Natural killer cell (primary cell): ENCODE measurements around the gene CTSF. TPM values are rescaled to one million over a fixed set of nuclear protein-coding genes. Genes with fewer than 3 reads are reported as not detected.
"Not testable (repeated sequence)": the region's sequence is repeated elsewhere in the genome, so short reads cannot be mapped to it uniquely, and the experiment has no call there.

Experiments used
- ATAC-seq, 3 donors: fragments of 150-1000 bp in 2 of 3; fragments of 200-7000 bp in 1 of 3; cut with Tn5 transposase; 1 replicate in 1 of 3; 2 replicates in 2 of 3; pipeline ENCODE4 v1.10.0; 2021; ENCODE audit warnings: mild to moderate bottlenecking in 2 of 3, moderate library complexity in 2 of 3
- DNase-seq, 2 donors: peaks; one replicate each; pipeline versions ENCODE4 v3.0.0 to v3.0.0-alpha.2; 2013 to 2021; ENCODE audit warnings: mixed read lengths in 1 of 2
- H3K27ac ChIP-seq: one replicate; pipeline ENCODE4 v1.5.1; 2013; ENCODE audit warnings: mild to moderate bottlenecking, low read length
- H3K27me3 ChIP-seq: one replicate; pipeline ENCODE4 v1.6.1; 2013; ENCODE audit warnings: low read length; ENCODE audit not compliant: control insufficient read depth, insufficient read depth
- H3K36me3 ChIP-seq: one replicate; pipeline ENCODE4 v1.6.1; 2013; ENCODE audit warnings: low read length; ENCODE audit not compliant: control insufficient read depth, insufficient read depth
- H3K4me1 ChIP-seq: one replicate; pipeline ENCODE4 v1.6.1; 2013; ENCODE audit warnings: low read length; ENCODE audit not compliant: control insufficient read depth, insufficient read depth
- H3K4me3 ChIP-seq: one replicate; pipeline ENCODE4 v1.5.1; 2013; ENCODE audit warnings: low read length
- H3K9me3 ChIP-seq: one replicate; pipeline ENCODE4 v1.6.1; 2013; ENCODE audit warnings: low read length; ENCODE audit not compliant: control insufficient read depth, insufficient read depth
- H3K27ac Mint-ChIP-seq, 2 donors: one replicate each; pipeline ENCODE4 v1.8.0; 2022; ENCODE audit warnings: mild to moderate bottlenecking in 2 of 2, mixed read lengths in 2 of 2, moderate library complexity in 1 of 2
- H3K27me3 Mint-ChIP-seq, 2 donors: one replicate each; pipeline ENCODE4 v1.8.0; 2022; ENCODE audit warnings: low read depth in 2 of 2, mixed read lengths in 2 of 2
- H3K36me3 Mint-ChIP-seq: one replicate; pipeline ENCODE4 v1.8.0; 2022; ENCODE audit warnings: mixed read lengths
- H3K4me1 Mint-ChIP-seq, 2 donors: one replicate each; pipeline ENCODE4 v1.8.0; 2022; ENCODE audit warnings: mixed read lengths in 2 of 2
- H3K4me3 Mint-ChIP-seq: one replicate; pipeline ENCODE4 v1.8.0; 2022; ENCODE audit warnings: mild to moderate bottlenecking, moderate library complexity, mixed read lengths
- H3K9me3 Mint-ChIP-seq, 2 donors: one replicate each; pipeline ENCODE4 v1.8.0; 2022; ENCODE audit warnings: mixed read lengths in 2 of 2
- WGBS: methylation state at CpG from one replicate; pipeline ENCODE4 v1.1.7; 2013; ENCODE audit warnings: missing lambda C conversion rate; ENCODE audit not compliant: insufficient coverage; 5-methylcytosine and 5-hydroxymethylcytosine counted together
- intact Hi-C: fragments of 100-400 bp; cut with micrococcal nuclease; formaldehyde crosslinking; loops from one replicate; pipeline ENCODE4 v1.14.2; 2022
- total RNA-seq, 4 donors: library from RNA; stranded (reverse); fragments of 120-200 nt in 1 of 4; gene quantifications; one replicate each; pipeline versions ENCODE4 v1.2.3 to v1.2.4, GENCODE V29; 2013 to 2022
- TF ChIP-seq, protein P1 (sequence below): fragments of 200-600 bp; IDR thresholded peaks from one replicate; pipeline ENCODE4 v1.8.0; 2022; ENCODE audit warnings: antibody characterized with exemption

The CTSF gene
- total RNA-seq, 3 donors from 2014 or later (not counting 1 experiment from before 2014, with no cell fraction given) = 17.1 to 27.0 (median 24.8) TPM

DNA sequence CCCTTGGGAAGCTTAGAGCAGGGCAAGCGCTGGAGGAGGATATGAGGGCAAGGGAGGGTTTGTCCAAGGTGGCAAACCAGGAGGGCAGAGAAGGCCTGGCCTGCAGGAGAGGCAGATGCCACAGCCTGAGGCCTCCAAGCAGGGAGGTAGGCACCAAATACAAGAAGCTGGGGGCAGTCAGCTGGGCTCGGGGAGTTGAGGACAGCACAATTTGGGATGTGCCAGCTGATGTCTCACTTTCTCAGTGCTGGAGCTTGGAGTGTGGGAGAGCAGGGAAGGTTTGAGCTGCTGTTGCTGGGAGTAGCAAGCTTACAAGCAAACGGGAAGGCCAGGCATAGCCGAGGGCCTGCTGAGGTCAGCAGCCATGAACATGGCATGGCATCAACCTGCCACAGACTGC is 26.5 kb downstream of the CTSF start:
- WGBS = 96% methylated on average over 4 of the region's 4 CpGs
- TF ChIP-seq, protein P1, sequence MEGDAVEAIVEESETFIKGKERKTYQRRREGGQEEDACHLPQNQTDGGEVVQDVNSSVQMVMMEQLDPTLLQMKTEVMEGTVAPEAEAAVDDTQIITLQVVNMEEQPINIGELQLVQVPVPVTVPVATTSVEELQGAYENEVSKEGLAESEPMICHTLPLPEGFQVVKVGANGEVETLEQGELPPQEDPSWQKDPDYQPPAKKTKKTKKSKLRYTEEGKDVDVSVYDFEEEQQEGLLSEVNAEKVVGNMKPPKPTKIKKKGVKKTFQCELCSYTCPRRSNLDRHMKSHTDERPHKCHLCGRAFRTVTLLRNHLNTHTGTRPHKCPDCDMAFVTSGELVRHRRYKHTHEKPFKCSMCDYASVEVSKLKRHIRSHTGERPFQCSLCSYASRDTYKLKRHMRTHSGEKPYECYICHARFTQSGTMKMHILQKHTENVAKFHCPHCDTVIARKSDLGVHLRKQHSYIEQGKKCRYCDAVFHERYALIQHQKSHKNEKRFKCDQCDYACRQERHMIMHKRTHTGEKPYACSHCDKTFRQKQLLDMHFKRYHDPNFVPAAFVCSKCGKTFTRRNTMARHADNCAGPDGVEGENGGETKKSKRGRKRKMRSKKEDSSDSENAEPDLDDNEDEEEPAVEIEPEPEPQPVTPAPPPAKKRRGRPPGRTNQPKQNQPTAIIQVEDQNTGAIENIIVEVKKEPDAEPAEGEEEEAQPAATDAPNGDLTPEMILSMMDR = no peak
- peaks cover 38% of the 10 kb centered on the region for H3K4me1 ChIP-seq
- intact Hi-C loops = loop anchor here (10.0 kb wide), 1 partner anchor 293 kb away; no protein-coding TSS in a partner anchor
- Mint-ChIP-seq H3K9me3 (no peaks in the 10 kb centered on the region), H3K27me3 (no peaks in the 10 kb centered on the region), H3K4me1 (peaks cover 41 to 55% of the 10 kb centered on the region in 2 donors), H3K27ac (peak overlapping the region; percentile 91 to 95), H3K36me3 (no peaks in the 10 kb centered on the region), H3K4me3 (peak overlapping the region; percentile 43)
- H3K27me3 ChIP-seq = no peaks in the 10 kb centered on the region
- H3K36me3 ChIP-seq = peaks cover 44% of the 10 kb centered on the region
- H3K27ac ChIP-seq = no peak overlapping the region
- H3K9me3 ChIP-seq = no peaks in the 10 kb centered on the region
- no peak for ATAC-seq
- no peak for DNase-seq
- H3K4me3 ChIP-seq = no peak overlapping the region

GRCh38 chr11:66540598-66540997 is 27.8 kb downstream of the CTSF start:
- ATAC-seq, H3K27me3 ChIP-seq: not testable (repeated sequence)
- peaks cover 46% of the 10 kb centered on the region for H3K36me3 ChIP-seq

GRCh38 chr11:66539870-66540213 is 28.6 kb downstream of the CTSF start:
- no peaks in the 10 kb centered on the region for H3K27me3 ChIP-seq
- peaks cover 26% of the 10 kb centered on the region for H3K4me1 ChIP-seq
- Mint-ChIP-seq H3K4me3 (no peak overlapping the region), H3K9me3 (no peaks in the 10 kb centered on the region), H3K27ac (no peak overlapping the region), H3K27me3 (no peaks in the 10 kb centered on the region), H3K4me1 (peaks cover 38 to 40% of the 10 kb centered on the region in 2 donors), H3K36me3 (peaks cover 9% of the 10 kb centered on the region)
- H3K27ac ChIP-seq = no peak overlapping the region
- H3K36me3 ChIP-seq = peaks cover 46% of the 10 kb centered on the region
- WGBS = 97% methylated on average over 10 of the region's 10 CpGs
- TF ChIP-seq, protein P1 = no peak
- DNase-seq = no peak
- intact Hi-C loops = loop anchor here (10.0 kb wide), 1 partner anchor 295 kb away; no protein-coding TSS in a partner anchor
- H3K9me3 ChIP-seq = no peaks in the 10 kb centered on the region
- ATAC-seq = no peak
- no peak overlapping the region for H3K4me3 ChIP-seq

More at GRCh38 chr11:66540598-66540997, 27.8 kb downstream of the CTSF start:
- not testable (repeated sequence) for H3K9me3 Mint-ChIP-seq, H3K4me3 Mint-ChIP-seq, H3K4me3 ChIP-seq, H3K27ac ChIP-seq, H3K9me3 ChIP-seq, DNase-seq, H3K27me3 Mint-ChIP-seq, H3K36me3 Mint-ChIP-seq
- intact Hi-C loops = loop anchor here (10.0 kb wide), 1 partner anchor 294 kb away; no protein-coding TSS in a partner anchor
- Mint-ChIP-seq H3K27ac (peak overlapping the region; percentile 91 to 95), H3K4me1 (peaks cover 42 to 47% of the 10 kb centered on the region in 2 donors)
- WGBS = 93% methylated on average over 8 of the region's 8 CpGs
- H3K4me1 ChIP-seq = peaks cover 31% of the 10 kb centered on the region

GRCh38 chr11:66539170-66539869 is 29.1 kb downstream of the CTSF start:
- Mint-ChIP-seq H3K27ac (no peak overlapping the region), H3K4me3 (no peak overlapping the region), H3K4me1 (peaks cover 36 to 37% of the 10 kb centered on the region in 2 donors), H3K27me3 (no peaks in the 10 kb centered on the region), H3K9me3 (no peaks in the 10 kb centered on the region), H3K36me3 (peaks cover 9% of the 10 kb centered on the region)
- Histone ChIP-seq H3K4me3 (no peak overlapping the region), H3K9me3 (no peaks in the 10 kb centered on the region), H3K27ac (no peak overlapping the region), H3K27me3 (no peaks in the 10 kb centered on the region), H3K4me1 (peaks cover 21% of the 10 kb centered on the region), H3K36me3 (peaks cover 46% of the 10 kb centered on the region)
- no peak for DNase-seq
- ATAC-seq = no peak
- WGBS = 94% methylated on average over 16 of the region's 16 CpGs
- intact Hi-C loops = no loop called here
- TF ChIP-seq, protein P1 = no peak
